ENCODE measurements around the gene SLC5A10. TPM values are rescaled to one million over a fixed set of nuclear protein-coding genes. Genes with fewer than 3 reads are reported as not detected.
"Not testable (repeated sequence)": the region's sequence is repeated elsewhere in the genome, so short reads cannot be mapped to it uniquely, and the experiment has no call there.

SLC5A10 gene
- total RNA-seq, 1 donor from 2014 or later = not detected

DNA sequence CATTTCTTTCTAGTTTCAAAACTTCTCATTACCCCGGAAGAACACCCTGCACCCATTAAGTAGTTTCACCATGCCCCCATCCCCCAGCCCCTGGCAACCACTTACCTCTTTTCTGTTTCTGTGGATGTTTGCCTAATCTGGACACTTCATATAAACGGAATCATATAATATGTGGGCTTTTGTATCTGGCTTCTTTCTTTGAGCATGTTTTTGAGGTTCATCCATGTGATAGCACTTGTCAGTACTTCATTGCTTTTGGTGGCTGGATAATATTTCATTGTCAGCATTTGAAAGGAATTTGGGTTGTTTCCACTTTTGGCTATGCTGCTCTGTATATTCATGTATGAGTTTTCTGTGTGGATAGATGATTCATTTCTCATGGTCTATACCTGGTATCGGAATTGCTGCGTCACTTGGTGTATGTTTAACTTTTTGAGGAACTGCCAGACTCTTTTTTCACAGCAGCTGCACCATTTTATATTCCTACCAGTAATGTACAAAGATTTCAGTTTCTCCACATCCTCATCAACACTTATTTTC is 30.0 kb upstream of the SLC5A10 start:
- peaks cover 28% of the 10 kb centered on the region for H3K4me1 ChIP-seq
- ATAC-seq = no peak
- H3K36me3 ChIP-seq = peaks cover 22% of the 10 kb centered on the region
- no peaks in the 10 kb centered on the region for H3K27me3 ChIP-seq
- intact Hi-C loops (cut with DNase I) = no loop called here
- no peak for DNase-seq
- no peak overlapping the region for H3K4me3 ChIP-seq
- no peaks in the 10 kb centered on the region for H3K9me3 ChIP-seq
- no peak for TF ChIP-seq CTCF (IDR thresholded peaks at IDR 0.05)
- no peak overlapping the region for H3K27ac ChIP-seq

- H3K9me3 ChIP-seq; ATAC-seq; intact Hi-C loops (cut with DNase I); H3K27ac ChIP-seq; H3K4me3 ChIP-seq; DNase-seq; H3K27me3 ChIP-seq: not testable (repeated sequence)
- Histone ChIP-seq H3K4me1 (peaks cover 28% of the 10 kb centered on the region), H3K36me3 (peaks cover 19% of the 10 kb centered on the region)
Measured at GRCh38 chr17:18922596-18922995, 29.4 kb upstream of the SLC5A10 start.

- H3K4me3 ChIP-seq = no peak overlapping the region
- no peaks in the 10 kb centered on the region for H3K27me3 ChIP-seq
- ATAC-seq = no peak
- peaks cover 26% of the 10 kb centered on the region for H3K4me1 ChIP-seq
- intact Hi-C loops (cut with DNase I) = no loop called here
- no peak for TF ChIP-seq CTCF (IDR thresholded peaks at IDR 0.05)
- no peaks in the 10 kb centered on the region for H3K9me3 ChIP-seq
- DNase-seq = no peak
- peaks cover 29% of the 10 kb centered on the region for H3K36me3 ChIP-seq
- H3K27ac ChIP-seq = no peak overlapping the region
Measured at GRCh38 chr17:18925187-18925586, 26.8 kb upstream of the SLC5A10 start.

DNA sequence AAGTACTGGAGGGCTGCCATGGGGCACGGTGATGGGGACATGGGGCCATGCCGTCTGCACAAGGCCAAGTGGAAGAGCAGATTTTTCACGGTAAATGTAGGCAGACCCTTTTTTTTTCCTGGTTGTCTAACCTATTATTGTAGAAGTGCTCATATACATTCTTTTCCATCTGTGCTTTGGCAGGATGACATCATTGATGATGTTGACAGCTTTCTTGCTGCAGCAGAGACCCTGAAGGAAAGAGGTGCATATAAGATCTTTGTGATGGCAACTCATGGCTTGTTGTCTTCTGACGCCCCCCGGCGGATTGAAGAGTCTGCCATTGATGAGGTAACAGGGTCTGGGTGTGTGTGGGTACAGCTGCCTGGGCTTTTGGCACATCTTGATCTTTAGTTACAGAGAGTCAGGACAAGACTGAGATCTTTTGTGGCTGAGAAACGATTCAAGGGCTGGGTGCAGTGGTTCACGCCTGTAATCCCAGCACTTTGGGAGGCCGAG is 23.3 kb upstream of the SLC5A10 start:
- H3K27me3 ChIP-seq = no peaks in the 10 kb centered on the region
- H3K36me3 ChIP-seq = peaks cover 41% of the 10 kb centered on the region
- no peak overlapping the region for H3K4me3 ChIP-seq
- no peak for TF ChIP-seq CTCF (IDR thresholded peaks at IDR 0.05)
- H3K9me3 ChIP-seq = no peaks in the 10 kb centered on the region
- intact Hi-C loops (cut with DNase I) = no loop called here
- H3K4me1 ChIP-seq = no peaks in the 10 kb centered on the region
- ATAC-seq (no peak), DNase-seq (no peak)
- H3K27ac ChIP-seq = no peak overlapping the region

GRCh38 chr17:18932360-18933055 is 19.5 kb upstream of the SLC5A10 start:
- Histone ChIP-seq H3K27ac (no peak overlapping the region), H3K4me1 (no peaks in the 10 kb centered on the region), H3K27me3 (no peaks in the 10 kb centered on the region), H3K36me3 (peaks cover 34% of the 10 kb centered on the region), H3K9me3 (no peaks in the 10 kb centered on the region), H3K4me3 (no peak overlapping the region)
- no peak for TF ChIP-seq CTCF (IDR thresholded peaks at IDR 0.05)
- no peak for DNase-seq
- intact Hi-C loops (cut with DNase I) = no loop called here
- ATAC-seq = no peak
